HG02759 (cell line): ENCODE data around the gene C11orf97.
"Not testable (repeated sequence)": the region's sequence is repeated elsewhere in the genome, so short reads cannot be mapped to it uniquely, and the experiment has no call there.

Experiments
- ATAC-seq: cut with Tn5 transposase; IDR thresholded peaks from one replicate; pipeline ENCODE4 v1.9.1; 2021; ENCODE audit warnings: mild to moderate bottlenecking, moderate library complexity; ENCODE audit not compliant: unreplicated experiment

C11orf97 gene

GRCh38 chr11:94511932-94512781 lies at the start of gene C11orf97:
Gene C11orf97 (plus strand): TSS chr11:94512461. CDS start chr11:94512529, 68 bp downstream.
- ATAC-seq, result peak; percentile 96

GRCh38 chr11:94469416-94469815 lies 42.8 kb upstream of the C11orf97 start:
- ATAC-seq, result peak; percentile 78

DNA sequence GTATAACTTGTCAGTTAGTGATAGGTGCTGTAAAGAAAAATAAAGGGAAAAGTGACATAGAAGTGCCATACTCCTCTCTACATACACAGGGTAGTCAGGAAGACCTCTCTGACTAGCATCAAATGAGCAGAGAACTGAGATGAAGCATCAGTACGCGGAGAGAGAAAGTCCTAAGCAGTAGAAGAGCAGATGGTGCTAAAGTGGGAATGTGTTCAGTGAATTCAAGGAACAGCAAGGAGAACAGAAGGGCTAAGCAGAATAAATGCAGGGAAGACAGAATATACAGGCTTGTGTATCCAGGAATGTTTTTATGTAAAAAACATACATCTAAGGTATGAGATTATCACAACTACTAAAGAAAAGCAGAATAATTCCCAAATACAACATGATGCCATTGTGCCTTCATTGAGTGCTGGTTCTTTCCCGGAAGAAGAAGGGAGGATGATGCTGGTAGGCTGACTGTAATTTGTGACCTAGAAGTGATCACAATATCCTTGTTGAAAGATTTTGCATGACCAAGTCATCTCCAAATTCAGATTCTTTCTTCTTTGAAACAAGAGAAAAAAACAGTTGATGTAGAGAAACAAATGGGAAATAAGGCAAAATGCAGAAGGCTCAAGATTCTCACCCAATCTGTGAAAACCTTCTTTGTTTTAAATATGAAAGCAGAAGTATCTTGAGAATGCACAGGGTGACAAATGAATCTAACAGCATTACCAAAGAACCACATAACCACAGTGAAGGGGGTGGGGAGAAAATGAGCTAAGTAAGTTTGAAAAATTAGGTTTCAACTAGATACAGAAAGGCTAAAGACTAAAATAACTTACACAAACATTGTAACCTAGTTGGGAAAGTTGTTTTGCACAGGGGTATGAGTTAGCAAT lies 39.1 kb upstream of the C11orf97 start:
- ATAC-seq, result peak; percentile 83

DNA sequence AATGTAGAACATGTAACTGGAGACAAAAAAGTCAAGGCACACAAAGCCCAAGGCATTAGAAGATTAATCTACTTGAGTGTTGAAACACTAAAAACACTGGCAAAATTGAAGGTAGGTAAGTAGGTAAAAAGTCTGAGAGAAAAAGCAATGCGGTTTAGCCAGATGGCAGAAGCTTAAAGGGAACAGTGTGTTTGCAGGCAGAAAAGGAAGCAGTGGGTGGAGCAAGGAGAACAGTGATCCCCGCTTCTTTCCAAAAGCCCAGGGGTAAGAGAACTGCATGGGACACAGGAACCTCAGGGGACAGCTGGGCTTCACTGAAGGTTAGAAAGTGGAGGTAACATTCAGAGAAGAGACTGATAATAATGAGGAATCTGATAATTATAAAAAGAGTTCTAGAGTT lies 34.6 kb upstream of the C11orf97 start:
- no peak for ATAC-seq

DNA sequence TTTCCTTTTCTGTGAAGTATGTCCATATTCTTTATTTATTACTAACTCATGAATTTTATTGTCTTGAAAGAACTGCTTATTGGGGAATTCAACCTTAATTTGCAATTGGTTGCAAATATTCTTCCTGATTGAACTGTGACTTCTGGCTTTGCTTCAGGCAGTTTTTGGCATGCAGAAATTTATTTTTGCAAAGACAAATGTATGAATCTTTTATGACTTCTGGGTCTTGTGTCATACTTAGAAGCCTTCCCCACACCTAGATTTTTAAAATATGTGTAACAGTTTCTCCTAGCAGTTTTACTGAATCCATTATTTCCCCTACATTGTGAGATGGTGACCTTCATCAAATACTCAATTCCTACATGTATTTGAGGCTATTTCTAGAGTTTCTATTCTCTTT lies 30.9 kb upstream of the C11orf97 start:
- ATAC-seq, result no peak

DNA sequence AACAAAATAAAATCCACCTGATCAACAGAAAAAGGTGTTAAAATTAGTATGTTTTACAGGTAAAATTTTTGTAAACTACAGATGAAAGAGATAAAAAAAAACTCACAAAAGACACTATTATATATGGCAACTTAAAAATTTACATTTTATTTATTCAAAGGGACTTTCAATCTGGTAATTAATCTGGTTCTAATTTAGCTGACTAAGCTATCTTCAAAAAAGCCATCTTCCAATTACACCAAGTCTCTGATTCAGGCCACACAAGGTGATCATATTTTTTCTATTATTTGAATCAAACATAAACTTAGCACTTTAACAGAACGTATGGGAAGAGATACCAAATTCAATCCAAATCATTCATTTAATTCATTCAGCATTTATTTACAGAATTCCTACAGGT lies 26.2 kb upstream of the C11orf97 start:
- no peak for ATAC-seq

GRCh38 chr11:94493281-94494125 lies 18.8 kb upstream of the C11orf97 start, which contains the start of the genes ANKRD49 and MRE11:
Gene ANKRD49 (plus strand): TSS chr11:94493984. CDS start chr11:94496694, 2,710 bp downstream.
Gene MRE11 (minus strand): TSS chr11:94493844. CDS start chr11:94492801, 1,043 bp downstream.
- ATAC-seq, result peak; percentile 99

GRCh38 chr11:94494126-94494680 lies 18.1 kb upstream of the C11orf97 start:
- ATAC-seq, result peak; percentile 70

GRCh38 chr11:94500181-94500580 lies 12.1 kb upstream of the C11orf97 start:
- no peak for ATAC-seq

DNA sequence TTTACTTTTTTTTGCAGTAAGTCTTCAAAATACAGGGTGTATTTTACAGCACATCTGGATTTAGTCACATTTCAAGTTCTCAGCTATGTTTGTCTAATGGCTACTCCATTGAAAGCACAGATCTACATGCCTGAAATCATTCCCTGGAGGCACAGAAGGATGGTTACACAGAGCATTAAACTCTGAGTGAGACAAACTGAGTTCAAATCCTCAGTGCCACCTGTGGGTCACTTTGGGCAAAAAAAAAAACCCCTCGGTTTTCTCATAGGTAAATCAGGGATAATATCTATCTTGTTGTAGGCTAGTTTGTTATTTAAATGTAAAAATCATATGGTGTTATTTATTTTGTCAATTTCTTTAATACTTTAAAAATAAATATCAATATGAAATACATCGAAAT lies 10.7 kb upstream of the C11orf97 start:
- no peak for ATAC-seq

GRCh38 chr11:94504689-94505293 lies 7.5 kb upstream of the C11orf97 start:
- no peak for ATAC-seq

GRCh38 chr11:94506513-94506912 lies 5.7 kb upstream of the C11orf97 start:
- ATAC-seq, result not testable (repeated sequence)

GRCh38 chr11:94507485-94507884 lies 4.8 kb upstream of the C11orf97 start:
- ATAC-seq, result no peak

GRCh38 chr11:94513091-94513490 lies 830 bp downstream of the C11orf97 start:
- no peak for ATAC-seq

DNA sequence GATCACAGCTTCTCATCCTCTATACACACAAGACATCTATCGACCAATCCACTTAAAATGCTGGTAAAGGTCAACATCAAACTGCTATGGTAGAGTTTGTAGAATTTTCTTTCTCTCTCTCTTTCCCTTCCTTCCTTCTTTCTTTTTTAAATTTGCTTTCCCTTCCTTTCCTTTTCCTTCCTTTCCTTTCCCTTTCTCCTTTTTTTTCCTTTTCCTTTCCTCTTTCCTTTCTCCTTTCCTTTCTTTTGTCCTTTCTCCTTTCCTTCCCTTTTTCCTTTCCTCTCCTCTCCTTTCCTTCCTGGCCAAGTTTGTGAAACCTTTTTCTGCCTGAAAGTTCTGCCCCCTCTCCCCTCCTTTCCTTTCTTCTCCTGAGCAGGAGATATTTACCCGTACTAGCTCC lies 3.1 kb downstream of the C11orf97 start:
- no peak for ATAC-seq

GRCh38 chr11:94516725-94517124 lies 4.5 kb downstream of the C11orf97 start:
- ATAC-seq, result no peak

- ATAC-seq, result no peak
Observed at GRCh38 chr11:94518300-94518699, 6.0 kb downstream of the C11orf97 start.

DNA sequence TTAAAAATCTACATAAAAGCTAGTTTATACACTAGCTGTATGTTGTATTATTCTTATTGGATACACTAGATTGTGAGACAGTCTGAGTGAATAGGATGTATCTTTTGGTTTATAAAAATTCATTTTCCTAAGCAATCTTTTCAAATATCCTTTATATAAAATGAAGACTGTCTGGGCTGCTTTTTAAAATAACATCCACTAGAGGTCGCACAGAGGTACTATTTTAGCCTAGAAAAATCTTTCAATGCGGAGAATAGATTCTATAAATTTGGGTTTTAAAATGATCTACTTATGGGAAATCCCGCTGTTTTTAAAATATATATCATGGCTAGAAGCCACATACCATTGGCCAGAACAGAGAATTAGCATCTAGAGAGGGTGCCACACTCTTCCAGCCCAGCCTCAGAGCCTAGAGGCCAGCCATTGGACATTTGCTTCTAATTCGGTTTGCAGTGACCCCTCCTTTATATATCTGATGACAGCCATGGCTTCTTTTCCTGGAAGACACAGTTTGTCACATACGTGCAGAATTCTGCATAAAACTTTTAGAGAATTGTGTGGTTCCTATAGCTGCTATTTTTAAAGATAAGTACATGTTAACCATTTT lies 7.3 kb downstream of the C11orf97 start:
- ATAC-seq, result no peak

DNA sequence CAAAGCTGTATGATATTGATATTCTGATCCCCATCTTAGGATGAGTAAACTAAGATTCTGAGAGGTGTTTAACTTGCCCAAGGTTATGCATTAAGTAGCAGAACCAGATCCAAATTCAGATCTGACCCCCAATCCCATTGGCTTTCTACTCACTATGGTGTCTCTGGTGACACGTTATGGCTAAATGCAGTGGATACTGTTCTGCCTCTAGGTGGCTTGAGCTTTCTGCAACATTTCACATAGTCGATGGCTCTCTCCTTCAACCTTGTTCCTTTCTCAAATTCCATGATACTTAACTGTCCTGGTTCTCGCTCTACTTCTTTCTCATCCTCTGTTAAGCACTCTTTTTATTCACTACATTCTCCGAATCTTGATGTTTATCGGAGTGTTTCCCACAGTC lies 9.4 kb downstream of the C11orf97 start:
- ATAC-seq, result no peak
